NCI-H526 (cell line): ENCODE data around the gene BCKDHB.
"Not testable (repeated sequence)": the region's sequence is repeated elsewhere in the genome, so short reads cannot be mapped to it uniquely, and the experiment has no call there.

ENCODE experiments used
- DNase-seq, 2 experiments: peaks; one replicate each; lab custom pipeline; 2025; lab: John Stamatoyannopoulos, UW

BCKDHB gene

DNA sequence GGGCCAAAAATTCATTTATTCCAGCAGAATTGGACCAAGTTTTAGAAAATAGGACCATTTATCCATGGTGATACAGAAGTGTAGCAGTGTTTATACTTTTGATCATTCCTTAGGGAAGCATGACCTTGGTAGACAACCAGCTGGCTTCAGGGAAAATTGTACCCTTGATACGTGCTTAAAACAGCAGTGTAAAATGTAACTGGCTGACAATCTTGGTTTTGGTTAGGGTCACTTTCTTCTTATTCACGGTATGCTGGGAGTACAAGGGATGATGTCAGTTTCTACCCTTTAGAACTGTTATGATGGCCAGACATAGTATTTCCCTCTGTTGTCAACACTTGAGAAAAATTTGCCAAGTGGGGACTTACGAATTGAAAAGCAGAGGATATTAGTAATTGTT lies 157.1 kb downstream of the BCKDHB start:
- DNase-seq = no peak

DNA sequence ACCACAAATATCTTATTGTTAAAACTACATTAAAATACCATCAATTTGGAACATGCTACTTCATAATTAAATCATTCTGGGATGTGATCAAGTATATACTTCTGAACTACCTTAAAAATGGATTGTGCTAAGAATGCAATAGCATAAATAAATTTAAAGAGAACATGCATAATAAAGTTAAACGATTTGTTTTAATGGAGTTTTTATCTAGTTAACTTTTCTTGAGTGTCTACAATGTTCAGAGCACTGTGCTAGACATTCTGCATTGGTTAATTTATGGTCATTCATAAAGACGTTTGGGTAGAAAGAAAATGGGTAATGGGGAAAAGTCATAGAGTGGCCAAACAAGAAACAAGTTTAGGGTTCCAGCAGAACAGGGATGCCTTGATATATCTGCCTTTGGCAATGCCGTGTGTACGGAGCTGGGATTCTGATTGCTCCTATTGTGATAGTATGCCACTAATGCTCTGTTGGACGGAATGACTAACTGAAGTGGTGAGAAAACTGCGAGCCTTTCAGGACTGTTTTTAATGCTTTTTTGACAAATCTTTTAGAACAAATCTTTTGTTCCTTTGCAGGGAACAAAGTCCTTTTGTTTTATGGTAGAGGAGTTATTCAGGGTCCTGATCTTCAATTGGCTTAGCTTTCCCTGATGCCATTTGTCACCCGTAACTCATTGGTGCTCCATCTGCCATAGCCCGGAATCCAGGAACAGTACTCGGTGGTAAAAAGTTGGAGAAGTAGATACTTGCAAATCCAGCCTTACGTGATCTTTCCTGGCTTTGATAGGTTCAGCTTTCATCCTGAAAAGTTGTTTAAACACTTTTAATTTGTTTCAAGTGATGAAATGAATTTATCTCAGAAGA lies 162.6 kb downstream of the BCKDHB start:
- DNase-seq = no peak

DNA sequence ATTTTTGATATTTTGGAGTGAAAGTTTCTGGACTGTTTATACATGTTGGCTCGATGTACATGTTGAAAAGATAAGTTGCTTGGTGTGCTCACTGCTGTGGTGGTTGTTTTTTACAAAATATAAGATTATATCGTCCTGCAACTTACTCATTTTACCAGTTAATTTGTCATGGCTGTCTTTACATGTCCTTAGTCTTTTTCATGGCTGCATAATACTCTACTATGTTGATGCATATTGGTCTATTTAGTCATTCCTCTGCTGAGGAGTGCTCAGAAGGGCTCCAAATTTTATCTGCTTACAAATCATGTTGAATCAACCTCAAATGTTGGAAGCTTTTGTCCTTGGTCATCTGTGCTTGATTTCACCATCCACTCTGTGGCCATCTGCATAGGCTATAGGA lies 164.6 kb downstream of the BCKDHB start:
- no peak for DNase-seq

DNA sequence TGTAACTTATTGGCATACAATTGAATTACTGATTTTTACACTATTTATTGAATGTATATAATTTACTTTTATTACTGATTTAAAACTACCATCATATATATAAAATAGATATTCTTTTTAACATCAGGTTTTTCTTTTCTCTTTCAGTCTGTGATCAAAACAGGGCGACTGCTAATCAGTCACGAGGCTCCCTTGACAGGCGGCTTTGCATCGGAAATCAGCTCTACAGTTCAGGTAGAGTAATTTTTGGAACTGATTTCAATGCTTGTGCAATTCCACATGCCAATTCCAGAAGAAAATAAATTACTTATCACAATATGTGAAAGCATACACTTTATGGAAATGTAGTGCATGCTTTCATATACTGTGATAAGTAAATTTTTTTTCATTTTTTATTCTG lies 166.5 kb downstream of the BCKDHB start:
- DNase-seq = no peak

DNA sequence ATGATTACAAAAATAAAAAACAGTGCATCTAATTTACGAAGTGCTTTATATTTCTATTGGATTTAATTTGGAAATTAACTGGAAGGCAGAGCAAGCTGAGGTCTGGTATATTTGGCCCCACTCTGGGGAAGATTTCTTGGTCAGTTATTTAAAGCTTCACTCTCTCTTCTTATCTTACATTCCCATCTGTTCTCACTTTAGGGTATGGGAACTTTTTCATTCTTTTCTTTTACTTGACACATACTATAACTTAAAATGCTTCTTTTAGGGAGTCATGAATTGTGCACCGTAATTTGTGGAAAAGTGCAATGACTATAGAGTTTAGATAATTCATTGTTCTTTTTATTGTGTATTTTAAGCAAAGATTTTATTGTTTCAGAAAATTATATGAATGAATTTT lies 170.4 kb downstream of the BCKDHB start:
- DNase-seq = no peak

DNA sequence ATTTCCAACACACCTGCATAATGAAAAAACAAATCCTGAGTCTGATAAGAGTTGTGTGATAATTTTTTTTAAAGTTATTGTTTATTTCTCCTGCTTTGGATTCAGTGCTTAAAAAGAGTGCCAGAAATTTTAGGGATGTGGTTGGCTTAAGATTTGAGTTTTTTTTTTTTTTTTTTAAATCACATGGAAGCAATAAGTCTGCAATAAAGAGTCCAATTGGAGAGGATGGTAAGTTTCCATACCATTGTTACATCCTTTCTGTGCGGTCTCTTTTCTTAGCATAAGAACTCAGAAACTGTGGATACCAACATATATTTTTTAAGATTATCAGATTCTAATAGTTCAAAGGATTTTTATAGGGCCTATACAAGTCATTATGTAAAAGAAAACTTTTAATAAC lies 171.0 kb downstream of the BCKDHB start:
- no peak for DNase-seq

DNA sequence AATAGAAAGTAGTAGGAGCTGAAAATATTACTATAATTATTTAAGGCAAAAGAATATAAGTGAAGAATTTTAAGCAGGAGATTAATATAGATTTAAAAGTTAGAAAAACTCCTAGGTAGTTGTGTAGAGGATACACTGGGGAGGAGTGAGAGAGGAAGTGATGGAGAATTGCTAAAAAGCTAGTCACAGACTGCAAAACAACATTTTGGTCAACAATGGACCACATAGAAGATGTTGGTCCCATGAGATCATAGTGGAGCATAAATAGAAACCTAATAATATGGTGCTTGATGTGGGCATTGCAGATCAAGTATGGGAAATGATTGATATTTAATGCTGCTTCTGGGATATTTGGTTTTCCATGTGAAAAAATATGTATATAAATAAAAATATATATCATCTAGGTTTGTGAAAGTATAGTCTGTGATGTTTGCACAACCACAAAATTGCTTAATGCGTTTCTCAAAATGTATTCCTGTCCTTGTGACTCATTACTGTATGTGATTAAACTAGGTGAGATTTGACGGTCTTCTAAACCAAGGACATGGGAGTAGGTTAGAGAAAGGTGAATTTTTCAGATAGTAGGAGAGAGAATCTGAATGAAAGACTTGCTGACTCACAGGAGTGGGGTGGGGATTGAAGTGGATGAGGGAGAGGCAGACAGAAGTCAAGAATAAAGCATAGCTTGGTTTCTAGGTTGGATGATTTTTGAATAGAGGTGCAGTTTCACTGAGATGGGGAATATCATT lies 174.0 kb downstream of the BCKDHB start:
- DNase-seq = no peak

DNA sequence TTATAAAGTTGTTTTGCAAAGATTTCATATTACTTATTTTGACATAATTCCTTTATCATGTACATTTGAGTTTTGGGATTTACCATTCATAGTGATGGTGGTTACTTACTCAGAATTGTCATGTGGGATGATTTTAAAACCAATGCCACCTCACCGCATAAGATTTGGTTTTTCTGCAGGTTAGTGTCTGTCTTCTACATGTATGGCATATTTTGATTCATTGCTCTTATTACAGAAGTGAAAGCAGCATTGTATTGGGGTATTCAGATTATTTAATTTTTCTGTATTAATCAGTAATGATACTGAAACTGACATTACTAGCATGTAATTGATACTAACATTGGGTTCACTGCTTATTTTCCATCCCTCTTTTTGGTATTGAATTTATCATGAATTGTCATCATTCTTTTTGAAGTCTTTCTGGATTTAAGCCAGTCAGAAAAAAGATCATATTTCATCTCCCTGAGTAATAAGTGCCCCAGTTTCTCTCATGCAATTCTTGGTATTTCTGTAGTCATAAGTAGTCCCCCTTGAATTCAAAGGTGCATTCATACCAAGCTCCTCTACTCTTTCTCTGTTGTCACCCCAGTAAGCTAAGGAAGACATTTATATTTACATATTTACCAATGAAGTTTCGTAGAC lies 176.6 kb downstream of the BCKDHB start:
- DNase-seq = no peak

DNA sequence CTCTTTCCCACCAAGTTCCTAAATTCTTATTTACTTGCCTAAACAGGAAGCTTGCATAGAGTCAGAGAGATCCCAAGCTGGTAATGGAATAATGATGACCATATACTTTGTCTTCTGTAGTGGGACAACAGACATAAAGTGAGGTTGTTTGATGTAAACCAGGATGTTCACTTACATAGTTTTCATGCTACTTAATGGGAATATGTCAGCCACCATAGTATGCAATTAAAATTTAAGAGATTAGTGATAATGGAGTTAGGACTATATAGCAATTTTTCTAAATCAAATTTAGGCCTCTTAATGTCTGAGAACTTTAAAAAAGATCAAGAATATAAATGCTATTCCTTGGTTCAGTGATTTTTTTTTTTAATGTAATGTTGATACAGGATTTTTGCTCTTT lies 180.6 kb downstream of the BCKDHB start:
- no peak for DNase-seq

DNA sequence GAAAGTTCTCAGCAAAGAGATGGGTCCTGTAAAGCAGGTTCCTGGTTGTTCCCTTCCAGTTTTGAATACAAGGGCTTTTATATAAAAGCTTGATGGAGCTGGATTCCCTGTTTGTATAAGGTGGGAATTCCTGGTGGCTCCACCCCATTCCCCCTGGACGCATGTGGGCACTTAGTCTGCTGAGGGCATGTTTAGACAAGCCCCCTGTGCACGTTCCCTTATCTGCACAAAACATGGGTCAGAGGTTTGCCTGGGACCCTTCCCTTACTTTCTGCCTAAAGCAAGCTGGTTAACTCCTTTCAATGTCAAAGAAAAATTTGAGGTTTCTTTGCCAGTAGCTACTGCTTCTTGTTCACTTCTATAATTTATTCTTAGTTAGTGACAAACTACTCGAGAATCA lies 181.1 kb downstream of the BCKDHB start:
- DNase-seq = no peak

DNA sequence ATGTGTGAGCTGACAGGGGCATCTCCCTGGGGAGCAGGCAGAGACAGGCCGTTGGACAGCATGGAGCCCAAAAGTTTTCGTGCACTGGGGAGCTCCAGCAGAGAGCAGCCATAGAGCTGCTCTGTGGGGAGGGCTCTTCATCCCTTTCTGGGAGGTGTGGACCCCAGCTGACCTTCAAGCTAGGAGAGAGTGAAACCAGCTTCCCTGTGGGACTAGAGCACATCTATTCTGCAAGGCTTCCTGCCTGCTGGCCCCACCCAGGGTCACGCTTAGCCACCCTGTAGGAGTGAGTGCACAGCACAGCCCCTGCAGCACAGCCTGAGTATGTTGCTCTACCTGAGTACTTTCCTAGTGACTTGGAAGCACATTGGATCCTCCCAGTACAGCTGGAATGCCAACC lies 183.3 kb downstream of the BCKDHB start:
- no peak for DNase-seq

DNA sequence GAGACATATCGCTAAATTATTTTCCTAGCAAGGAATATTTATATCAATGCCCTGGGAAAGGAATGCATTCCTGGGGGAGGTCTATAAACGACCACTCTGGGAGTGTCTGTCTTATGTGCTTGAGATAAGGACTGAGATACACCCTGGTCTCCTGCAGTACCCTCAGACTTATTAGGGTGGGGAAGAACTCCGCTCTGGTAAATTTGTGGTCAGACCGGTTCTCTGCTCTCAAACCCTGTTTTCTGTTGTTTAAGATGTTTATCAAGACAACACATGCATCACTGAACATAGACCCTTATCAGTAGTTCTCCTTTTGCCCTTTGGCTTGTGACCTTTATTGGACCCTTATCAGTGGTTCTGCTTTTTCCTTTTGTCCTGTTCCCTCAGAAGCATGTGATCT lies 188.1 kb downstream of the BCKDHB start:
- not testable (repeated sequence) for DNase-seq

DNA sequence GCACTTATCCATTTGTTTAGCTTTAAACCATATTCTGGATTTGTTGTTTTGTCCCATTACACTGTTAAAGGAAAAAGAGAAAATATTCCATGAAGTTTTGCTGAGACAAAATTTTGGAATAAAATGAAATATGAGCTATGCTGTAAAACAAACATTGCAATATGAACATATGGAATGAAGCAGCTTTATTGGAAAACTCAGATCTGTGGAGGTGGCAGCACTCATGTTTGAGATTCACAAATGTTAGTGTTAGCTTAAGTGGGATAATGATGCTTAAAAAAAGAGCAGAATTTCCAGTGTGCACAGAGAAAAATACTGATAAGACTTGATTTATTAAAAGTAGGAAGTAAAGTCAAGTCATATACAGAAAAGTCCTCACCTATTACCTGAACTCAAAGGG lies 196.2 kb downstream of the BCKDHB start:
- DNase-seq = no peak

DNA sequence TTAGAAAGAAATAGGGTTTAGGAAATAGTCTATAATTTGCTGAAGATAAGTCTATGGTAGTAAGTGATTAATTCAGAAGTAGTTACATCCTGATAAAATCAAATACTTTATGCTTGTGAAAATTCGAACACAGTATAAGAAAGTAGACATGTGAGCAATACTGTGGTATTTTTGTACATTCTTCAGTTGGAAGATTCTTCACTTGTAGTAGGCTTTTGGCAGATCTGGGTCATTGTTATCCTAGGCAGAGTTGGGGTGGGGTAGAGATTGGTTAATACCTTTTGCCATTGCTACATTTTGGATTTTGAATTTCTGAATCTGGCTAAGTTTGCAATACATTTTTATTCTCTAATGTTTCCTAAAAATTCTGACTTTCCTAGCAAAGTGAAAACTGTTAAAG lies 197.5 kb downstream of the BCKDHB start:
- DNase-seq = no peak

DNA sequence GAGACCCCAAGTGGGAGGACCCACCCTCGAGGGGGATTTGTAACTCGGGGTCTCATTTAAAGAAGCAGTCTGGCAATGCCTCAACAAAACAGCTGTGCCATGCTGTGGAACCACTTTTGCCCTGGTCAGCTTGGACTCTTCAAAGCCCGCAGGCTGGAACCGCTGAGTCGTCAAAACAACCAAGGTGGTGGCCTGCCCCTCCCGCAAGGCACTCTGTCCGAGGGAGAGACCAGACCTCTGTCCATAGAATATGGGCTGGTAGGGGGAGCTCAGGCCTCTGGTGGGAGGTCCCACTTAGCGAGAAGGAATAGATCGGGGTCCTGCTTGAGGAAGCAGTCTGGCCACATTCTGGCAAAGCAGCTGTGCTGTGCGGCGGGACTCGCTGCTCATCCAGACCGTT lies 208.1 kb downstream of the BCKDHB start:
- no peak for DNase-seq

DNA sequence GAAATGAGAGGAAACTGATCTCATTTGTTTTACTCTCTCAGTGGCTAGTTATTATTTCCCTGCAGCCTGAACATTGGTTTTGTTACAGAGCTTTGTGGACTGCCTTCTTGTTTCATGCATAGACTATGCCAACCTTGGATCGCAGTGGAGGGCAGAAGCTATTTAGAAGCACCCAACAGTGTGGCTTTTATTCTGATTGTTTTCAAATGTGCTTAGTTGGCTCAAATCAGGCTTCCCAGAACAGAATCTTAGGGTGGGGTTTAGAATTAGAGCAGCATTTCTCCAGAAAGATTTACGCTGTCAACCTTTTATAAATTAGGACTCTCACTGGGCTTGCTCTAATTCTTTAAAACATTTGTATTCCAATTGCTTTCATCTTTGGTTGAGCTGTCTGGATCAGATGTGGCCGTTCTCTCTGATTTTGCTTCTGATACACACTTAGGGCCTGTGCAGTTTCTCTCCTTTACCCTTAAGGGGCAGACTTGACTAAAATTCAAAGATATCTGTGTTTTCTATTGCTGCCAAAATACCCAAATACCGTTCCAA lies 210.3 kb downstream of the BCKDHB start:
- no peak for DNase-seq

DNA sequence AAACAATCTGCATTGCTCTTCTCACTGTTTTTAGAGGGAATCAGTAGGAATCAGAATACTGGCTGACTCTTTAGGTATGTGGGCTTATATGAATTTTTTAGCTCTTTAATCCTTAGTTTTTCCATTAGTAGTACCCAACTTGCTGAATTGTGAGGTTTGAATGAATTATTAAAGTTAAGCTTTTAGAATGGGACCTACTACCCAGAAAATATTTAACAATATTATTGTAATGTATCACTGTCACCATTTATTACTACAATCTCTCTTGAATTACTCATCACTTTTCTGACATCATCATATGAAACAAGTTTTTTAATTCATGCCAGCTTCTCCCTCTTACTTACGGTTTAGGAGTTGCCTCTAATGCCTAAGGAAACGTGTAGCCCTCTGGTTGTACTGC lies 212.7 kb downstream of the BCKDHB start:
- DNase-seq = no peak

DNA sequence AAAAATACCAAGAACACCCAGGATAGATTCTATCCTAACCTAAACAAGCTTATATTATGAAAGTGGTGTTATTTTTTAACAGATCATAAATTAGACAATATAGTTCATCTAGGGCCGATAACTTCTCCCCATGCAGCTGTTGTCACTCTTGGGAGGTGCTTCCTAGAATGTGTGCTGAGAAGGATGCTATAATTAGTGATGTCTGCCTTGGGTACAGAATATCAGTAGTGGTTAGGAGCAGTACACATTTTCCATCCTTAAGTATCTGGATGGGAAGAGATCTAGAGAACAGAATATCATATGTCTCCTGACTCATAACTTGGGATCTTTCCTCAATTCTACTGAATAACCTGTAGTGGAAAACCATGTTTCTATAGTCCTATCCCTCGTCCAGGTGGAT lies 214.5 kb downstream of the BCKDHB start:
- DNase-seq = no peak

DNA sequence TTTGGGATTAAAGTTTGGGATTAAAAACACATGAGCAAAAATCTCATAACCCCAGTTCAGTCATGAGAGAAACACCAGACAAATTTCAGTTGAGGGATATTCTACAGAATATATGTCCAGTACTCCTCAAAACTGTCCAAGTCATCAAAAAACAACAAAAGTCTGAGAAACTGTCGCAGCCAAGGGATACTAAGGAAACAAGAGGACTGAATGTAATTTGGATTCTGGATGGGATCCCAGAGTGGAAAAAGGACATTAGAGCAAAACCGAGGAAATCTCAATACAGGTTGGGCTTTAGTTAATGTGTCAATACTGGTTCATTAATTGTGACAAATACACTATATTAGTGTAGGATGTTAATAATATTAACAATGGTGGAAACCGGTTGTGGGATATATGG lies 219.3 kb downstream of the BCKDHB start:
- DNase-seq = no peak

DNA sequence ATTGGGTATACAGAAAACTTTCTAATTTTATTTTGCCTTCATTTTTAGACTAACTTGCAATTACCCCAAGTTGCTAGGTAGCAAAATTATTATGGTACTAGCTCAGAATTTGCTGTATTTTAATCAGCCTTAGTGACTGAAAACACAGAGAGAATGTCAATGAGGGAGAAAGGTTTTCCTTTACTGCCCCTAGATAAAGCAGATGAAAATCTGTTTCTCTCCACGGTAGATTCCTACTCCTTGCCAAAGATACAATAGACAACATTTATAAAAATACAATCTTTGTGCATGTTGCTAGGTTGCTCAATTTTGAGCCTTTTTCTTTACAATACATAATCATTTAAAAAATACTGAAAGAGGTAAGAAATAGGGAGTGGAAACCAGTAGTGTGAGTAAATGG lies 222.2 kb downstream of the BCKDHB start:
- no peak for DNase-seq

DNA sequence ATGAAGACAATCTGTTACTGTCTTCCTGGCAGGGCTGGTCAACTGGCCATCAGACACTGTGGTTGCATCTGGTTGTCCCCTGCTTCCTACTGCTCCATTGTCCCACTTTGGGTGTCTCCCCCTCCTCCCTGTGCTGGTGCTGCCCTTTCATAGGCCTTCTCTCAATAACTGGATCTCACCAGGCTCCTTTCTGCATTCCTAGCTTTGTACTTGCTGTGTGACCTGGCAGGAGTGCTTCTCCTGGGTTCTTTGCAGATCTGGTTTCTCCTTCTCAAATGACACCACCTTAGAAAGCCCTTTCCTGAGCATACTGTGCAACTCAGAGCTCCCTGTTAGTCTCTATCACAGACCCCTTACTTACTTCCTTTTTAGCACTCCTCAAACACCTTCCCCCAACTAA lies 223.0 kb downstream of the BCKDHB start:
- DNase-seq = no peak

DNA sequence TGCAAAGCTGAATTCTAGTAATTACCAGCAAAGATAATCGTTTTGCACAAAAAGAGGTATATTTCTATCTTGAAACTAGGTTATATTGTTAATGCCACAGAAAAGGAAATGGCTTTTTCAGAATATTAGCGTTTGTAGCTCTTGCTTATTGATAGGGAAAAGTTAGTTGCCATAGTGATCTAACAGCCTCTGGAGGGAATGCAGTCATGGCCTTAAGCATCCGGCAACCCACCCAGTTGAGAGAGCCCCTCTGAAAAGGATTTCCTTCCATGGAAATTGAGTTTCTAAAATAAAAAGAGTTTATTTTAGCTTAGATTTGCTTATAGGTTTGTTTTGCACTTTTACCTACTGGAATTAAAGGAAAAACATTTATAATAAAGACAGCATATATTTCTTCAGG lies 224.5 kb downstream of the BCKDHB start:
- no peak for DNase-seq

DNA sequence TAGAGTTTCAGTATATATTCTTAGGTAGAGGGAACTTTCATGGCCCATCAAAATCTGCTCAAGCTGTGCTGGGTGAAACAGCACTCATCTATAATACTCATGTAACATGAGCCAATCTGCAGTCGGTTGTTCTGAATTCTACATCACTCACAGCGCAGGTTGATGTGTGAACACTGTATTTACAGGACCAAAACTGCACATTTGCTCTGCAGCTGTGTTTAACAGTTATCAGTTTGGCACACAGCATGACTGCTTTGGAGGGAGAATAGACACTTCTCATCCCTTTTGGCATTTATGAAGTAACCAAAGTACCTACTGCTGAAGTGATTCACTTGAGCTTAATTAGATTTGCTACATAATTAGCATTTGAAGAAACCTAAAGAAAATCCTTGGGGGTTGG lies 225.1 kb downstream of the BCKDHB start:
- peak; percentile 32 to 56 for DNase-seq
